Neuronal stem cell (in vitro differentiated cells): ENCODE results near the gene KATNA1.

Source experiments
- DNase-seq: peaks from one replicate; pipeline ENCODE4 v3.0.0-alpha.2; 2013; ENCODE audit warnings: low spot score
- H2AFZ ChIP-seq: one replicate; pipeline ENCODE4 v1.6.1; 2013; ENCODE audit warnings: mild to moderate bottlenecking, low read length, inconsistent platforms
- H2AK5ac ChIP-seq: 2 replicates; pipeline ENCODE4 v1.6.1; 2013; ENCODE audit warnings: low read depth, mild to moderate bottlenecking, inconsistent platforms, low read length, moderate library complexity, mixed read lengths
- H2BK120ac ChIP-seq: 2 replicates; pipeline ENCODE4 v1.6.1; 2013; ENCODE audit warnings: low read depth, mild to moderate bottlenecking, inconsistent platforms, low read length, moderate library complexity, mixed read lengths
- H2BK12ac ChIP-seq: one replicate; pipeline ENCODE4 v1.6.1; 2013; ENCODE audit warnings: low read length, inconsistent platforms
- H2BK15ac ChIP-seq: 2 replicates; pipeline ENCODE4 v1.6.1; 2013; ENCODE audit warnings: mild to moderate bottlenecking, low read length, inconsistent platforms, mixed read lengths
- H2BK5ac ChIP-seq: one replicate; pipeline ENCODE4 v1.6.1; 2013; ENCODE audit warnings: inconsistent platforms, mild to moderate bottlenecking, low read length, moderate library complexity
- H3K14ac ChIP-seq: one replicate; pipeline ENCODE4 v1.6.1; 2013; ENCODE audit warnings: low read length, inconsistent platforms
- H3K18ac ChIP-seq: 2 replicates; pipeline ENCODE4 v1.6.1; 2013; ENCODE audit warnings: low read length, inconsistent platforms
- H3K23ac ChIP-seq: 2 replicates; pipeline ENCODE4 v1.6.1; 2013; ENCODE audit warnings: low read depth, mild to moderate bottlenecking, mixed read lengths, low read length, inconsistent platforms; ENCODE audit not compliant: poor library complexity
- H3K27ac ChIP-seq: replicated peaks from 3 replicates; pipeline ENCODE4 v1.5.1; 2013; ENCODE audit warnings: low read length, inconsistent platforms
- H3K27me3 ChIP-seq, 3 experiments: 2 replicates each; pipeline ENCODE4 v1.6.1; 2013; ENCODE audit warnings: low read length in 3 of 3, mild to moderate bottlenecking in 2 of 3, inconsistent platforms in 1 of 3, low read depth in 1 of 3, mixed read lengths in 1 of 3, moderate library complexity in 1 of 3; ENCODE audit not compliant: control insufficient read depth in 3 of 3, insufficient read depth in 3 of 3
- H3K36me3 ChIP-seq, 2 donors: replicated peaks in 1 of 2; 2 replicates each; pipeline ENCODE4 v1.6.1; 2013; ENCODE audit warnings: low read length in 2 of 2; ENCODE audit not compliant: control insufficient read depth in 2 of 2, insufficient read depth in 2 of 2
- H3K4ac ChIP-seq: 2 replicates; pipeline ENCODE4 v1.6.1; 2013; ENCODE audit warnings: inconsistent platforms, mild to moderate bottlenecking, low read length, moderate library complexity
- H3K4me1 ChIP-seq, 2 donors: 1 replicate in 1 of 2; 2 replicates in 1 of 2; pipeline ENCODE4 v1.6.1; 2013; ENCODE audit warnings: low read length in 2 of 2, low read depth in 1 of 2; ENCODE audit not compliant: control insufficient read depth in 2 of 2, insufficient read depth in 1 of 2
- H3K4me2 ChIP-seq: one replicate; pipeline ENCODE4 v1.6.1; 2013; ENCODE audit warnings: mild to moderate bottlenecking, low read length, inconsistent platforms; ENCODE audit not compliant: insufficient read depth, poor library complexity, severe bottlenecking
- H3K4me3 ChIP-seq, 2 donors: 2 replicates each; pipeline ENCODE4 v1.5.1; 2013; ENCODE audit warnings: low read length in 2 of 2, mild to moderate bottlenecking in 2 of 2, inconsistent platforms in 1 of 2, moderate library complexity in 1 of 2
- H3K79me1 ChIP-seq: one replicate; pipeline ENCODE4 v1.6.1; 2013; ENCODE audit warnings: low read depth, mild to moderate bottlenecking, inconsistent platforms, low read length, moderate library complexity
- H3K9ac ChIP-seq: one replicate; pipeline ENCODE4 v1.6.1; 2013; ENCODE audit warnings: mild to moderate bottlenecking, low read depth, low read length, inconsistent platforms; ENCODE audit not compliant: poor library complexity
- H3K9me3 ChIP-seq, 2 donors: replicated peaks in 1 of 2; 2 replicates each; pipeline versions ENCODE3 to v1.6.1; 2013; ENCODE audit warnings: low read length in 2 of 2, mild to moderate bottlenecking in 2 of 2, inconsistent platforms in 1 of 2, low read depth in 1 of 2, mixed read lengths in 1 of 2, moderate library complexity in 1 of 2; ENCODE audit not compliant: control insufficient read depth in 2 of 2, insufficient read depth in 1 of 2
- H4K8ac ChIP-seq: one replicate; pipeline ENCODE4 v1.6.1; 2013; ENCODE audit warnings: low read depth, mild to moderate bottlenecking, inconsistent platforms, low read length, moderate library complexity
- H4K91ac ChIP-seq: one replicate; pipeline ENCODE4 v1.6.1; 2013; ENCODE audit warnings: low read length, low read depth, mild to moderate bottlenecking, inconsistent platforms; ENCODE audit not compliant: poor library complexity
- WGBS, 2 donors: extraction: QIAGEN DNeasy Blood & Tissue Kit; methylation state at CpG; one replicate each; pipeline ENCODE4 v1.1.7; 2013; ENCODE audit warnings: missing lambda C conversion rate in 2 of 2, mixed read lengths in 1 of 2; ENCODE audit not compliant: insufficient read length in 2 of 2, insufficient replicate concordance in 1 of 2; ENCODE audit errors: extremely low coverage in 2 of 2; 5-methylcytosine and 5-hydroxymethylcytosine counted together

Gene KATNA1

DNA sequence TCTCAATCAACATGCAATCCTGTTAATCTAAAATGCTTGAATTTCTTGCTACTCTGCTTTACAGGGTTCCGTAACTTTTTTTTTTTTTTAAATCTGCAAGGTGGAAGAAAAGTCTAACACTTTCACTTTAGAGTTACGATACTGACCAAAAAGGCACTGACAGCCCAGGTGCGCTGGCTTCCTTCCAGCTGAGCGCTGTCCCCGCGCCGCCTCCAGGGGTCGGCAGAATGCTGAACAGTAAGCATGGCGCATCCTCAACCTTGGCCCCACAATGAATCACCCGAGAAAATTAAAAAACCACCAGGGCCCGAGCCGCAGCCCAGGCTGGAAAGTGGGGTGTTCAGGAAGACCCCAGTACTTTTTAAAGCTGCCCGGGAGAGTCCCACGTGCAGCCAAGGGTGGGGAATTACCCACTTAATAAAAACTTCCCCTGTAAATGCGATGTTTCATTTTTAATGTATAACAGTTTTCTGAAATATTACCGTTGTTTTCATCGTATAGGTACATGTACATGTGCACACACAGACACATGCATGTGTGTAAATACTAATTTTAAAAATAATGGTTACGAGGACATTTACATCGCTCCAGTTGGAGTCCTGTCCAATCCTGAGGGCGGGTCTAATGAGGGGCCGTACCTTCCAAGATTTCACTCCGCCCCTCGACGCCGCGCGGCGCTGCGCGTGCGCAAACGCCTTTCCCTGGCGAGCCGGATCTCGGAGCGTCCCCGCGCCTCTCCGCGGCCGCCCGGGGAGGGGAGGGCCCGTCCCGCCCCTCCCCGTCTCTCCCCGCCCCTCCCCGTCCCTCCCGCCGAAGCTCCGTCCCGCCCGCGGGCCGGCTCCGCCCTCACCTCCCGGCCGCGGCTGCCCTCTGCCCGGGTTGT, 82.7 kb downstream of the KATNA1 start, which contains the start of gene GINM1:
Gene GINM1 (plus strand): TSS at position 849 of the 883 bp plus-strand sequence. CDS start 40 bp downstream, outside the sequence.
- peak within 1 kb of the TSS; percentile 19 for H2BK15ac ChIP-seq
- peaks cover 5% of the 10 kb centered on the region for H3K79me1 ChIP-seq
- no peak within 1 kb of the TSS for H3K4ac ChIP-seq
- peak within 1 kb of the TSS; percentile 71 for H2BK5ac ChIP-seq
- no peaks in the 10 kb centered on the region for H3K9me3 ChIP-seq
- peak within 1 kb of the TSS; percentile 96 for H2AK5ac ChIP-seq
- no CpG with 5 or more reads among the region's 59 CpGs for WGBS, 2 donors
- no peak within 1 kb of the TSS for H2BK120ac ChIP-seq
- peak within 1 kb of the TSS; percentile 81 for H3K4me2 ChIP-seq
- peak within 1 kb of the TSS; percentile 76 for H3K14ac ChIP-seq
- H3K36me3 ChIP-seq = peaks cover 0 to 7% of the 10 kb centered on the region in 2 donors
- peak within 1 kb of the TSS; percentile 92 for H3K23ac ChIP-seq
- peak; percentile 93 for DNase-seq
- H3K27me3 ChIP-seq = peaks cover 0 to 13% (median 2%) of the 10 kb centered on the region in 3 experiments
- H3K4me3 ChIP-seq = peak within 1 kb of the TSS; percentile 87 to 99
- H4K91ac ChIP-seq = no peak within 1 kb of the TSS
- H2BK12ac ChIP-seq = peak within 1 kb of the TSS; percentile 92
- peak within 1 kb of the TSS; percentile 96 for H3K9ac ChIP-seq
- peak within 1 kb of the TSS; percentile 98 for H3K18ac ChIP-seq
- peak within 1 kb of the TSS; percentile 98 for H2AFZ ChIP-seq
- peak within 1 kb of the TSS; percentile 59 for H3K27ac ChIP-seq
- H3K4me1 ChIP-seq = peaks cover 0 to 1% of the 10 kb centered on the region in 2 donors
- no peak within 1 kb of the TSS for H4K8ac ChIP-seq

DNA sequence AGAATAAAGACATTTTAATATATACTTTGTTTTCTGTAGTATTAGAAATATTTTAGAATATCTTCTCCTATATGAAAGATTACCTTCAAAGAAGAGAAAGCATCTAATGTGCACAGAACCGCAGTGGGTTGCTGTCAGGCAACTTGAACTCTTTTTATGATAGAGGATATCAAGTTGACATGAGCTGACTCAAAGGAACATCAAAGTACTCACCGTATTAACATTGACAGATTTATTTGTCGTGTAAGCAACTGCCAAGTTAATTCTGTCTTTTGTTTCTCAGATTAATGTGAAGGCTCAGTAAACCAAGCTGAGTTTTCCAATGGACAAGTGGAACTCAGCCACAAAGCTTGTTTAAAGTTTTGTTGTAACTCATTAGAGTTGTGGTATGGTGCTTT, 84.6 kb downstream of the KATNA1 start:
- no peak overlapping the region for H3K4me2 ChIP-seq
- H3K4me1 ChIP-seq = peaks cover 0 to 1% of the 10 kb centered on the region in 2 donors
- no CpG with 5 or more reads among the region's 3 CpGs for WGBS, 2 donors
- DNase-seq = no peak
- peaks cover 5% of the 10 kb centered on the region for H3K79me1 ChIP-seq
- no peak overlapping the region for H3K9ac ChIP-seq
- no peak overlapping the region for H3K18ac ChIP-seq
- no peak overlapping the region for H2BK15ac ChIP-seq
- peaks cover 0 to 15% (median 2%) of the 10 kb centered on the region in 3 experiments for H3K27me3 ChIP-seq
- H3K14ac ChIP-seq = no peak overlapping the region
- peaks cover 0 to 7% of the 10 kb centered on the region in 2 donors for H3K36me3 ChIP-seq
- no peak overlapping the region for H2BK12ac ChIP-seq
- no peak overlapping the region for H4K8ac ChIP-seq
- no peak overlapping the region for H3K27ac ChIP-seq
- H2BK5ac ChIP-seq = no peak overlapping the region
- no peak overlapping the region for H3K4ac ChIP-seq
- H2AFZ ChIP-seq = no peak overlapping the region
- H3K23ac ChIP-seq = no peak overlapping the region
- no peak overlapping the region for H2AK5ac ChIP-seq
- no peaks in the 10 kb centered on the region for H3K9me3 ChIP-seq
- no peak overlapping the region for H2BK120ac ChIP-seq
- no peak overlapping the region for H4K91ac ChIP-seq
- H3K4me3 ChIP-seq = no peak overlapping the region

DNA sequence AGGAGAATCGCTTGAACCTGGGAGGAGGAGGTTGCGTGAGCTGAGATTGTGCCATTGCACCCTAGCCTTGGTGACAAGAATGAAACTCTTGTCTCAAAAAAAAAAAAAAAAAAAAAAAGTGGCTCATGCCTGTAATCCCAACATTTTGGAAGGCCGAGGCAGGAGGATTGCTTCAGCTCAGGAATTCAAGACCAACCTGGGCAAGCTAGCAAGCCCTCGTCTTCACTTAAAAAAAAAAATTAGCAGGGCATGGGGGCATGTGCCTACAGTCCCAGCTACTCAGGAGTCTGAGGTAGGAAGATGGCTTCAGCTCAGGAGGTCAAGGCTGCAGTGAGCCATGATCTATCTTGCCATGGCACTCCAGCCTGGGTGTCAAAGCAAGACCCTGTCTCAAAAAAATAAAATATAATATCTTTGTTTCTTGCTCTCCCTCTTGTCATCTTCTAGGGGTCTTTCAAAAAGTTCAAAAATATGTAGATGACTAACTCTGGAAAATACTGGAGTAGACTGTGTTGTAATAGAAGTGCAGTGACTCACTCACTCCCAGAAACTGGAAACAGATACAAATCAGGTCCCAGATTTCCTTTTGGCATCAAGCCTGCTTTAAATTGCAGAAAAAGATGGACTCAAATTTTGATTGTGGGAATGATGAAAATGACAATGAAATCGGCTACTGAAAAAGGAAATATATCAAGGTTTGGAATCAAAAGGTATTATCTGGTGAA, 85.1 kb downstream of the KATNA1 start:
- H3K23ac ChIP-seq = no peak overlapping the region
- no peak overlapping the region for H4K91ac ChIP-seq
- peaks cover 0 to 18% (median 2%) of the 10 kb centered on the region in 3 experiments for H3K27me3 ChIP-seq
- no peak overlapping the region for H3K9ac ChIP-seq
- H2BK5ac ChIP-seq = no peak overlapping the region
- no peak overlapping the region for H3K18ac ChIP-seq
- no peak overlapping the region for H2BK15ac ChIP-seq
- no peak overlapping the region for H3K14ac ChIP-seq
- H3K79me1 ChIP-seq = peaks cover 5% of the 10 kb centered on the region
- H4K8ac ChIP-seq = no peak overlapping the region
- WGBS, 2 donors = no CpG with 5 or more reads among the region's 5 CpGs
- H3K27ac ChIP-seq = no peak overlapping the region
- no peak overlapping the region for H2AFZ ChIP-seq
- no peak overlapping the region for H2BK12ac ChIP-seq
- no peak for DNase-seq
- no peak overlapping the region for H2BK120ac ChIP-seq
- no peak overlapping the region for H2AK5ac ChIP-seq
- H3K9me3 ChIP-seq = no peaks in the 10 kb centered on the region
- H3K36me3 ChIP-seq = peaks cover 0 to 6% of the 10 kb centered on the region in 2 donors
- H3K4me1 ChIP-seq = peaks cover 0 to 1% of the 10 kb centered on the region in 2 donors
- H3K4me2 ChIP-seq = no peak overlapping the region
- H3K4me3 ChIP-seq = no peak overlapping the region
- H3K4ac ChIP-seq = no peak overlapping the region

DNA sequence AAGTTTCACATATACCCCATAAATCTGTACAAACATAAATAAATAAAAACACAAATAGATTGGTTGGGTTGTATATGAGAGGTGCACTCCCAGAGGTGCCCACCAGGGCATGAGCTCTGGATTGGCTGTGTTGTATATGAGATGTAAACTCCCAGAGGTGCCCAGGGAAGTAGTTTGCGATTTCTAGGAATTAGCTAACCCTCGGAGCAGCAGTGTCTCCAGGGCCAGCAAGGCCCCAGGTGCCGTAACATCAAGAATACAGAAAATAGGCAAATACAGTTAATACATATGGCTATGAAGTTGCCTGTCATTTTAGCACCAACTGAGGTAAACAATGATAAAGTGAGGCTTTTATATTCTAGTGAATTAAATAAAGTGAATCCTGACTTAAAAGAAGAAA, 87.8 kb downstream of the KATNA1 start:
- H2AFZ ChIP-seq = no peak overlapping the region
- H3K9ac ChIP-seq = no peak overlapping the region
- no peak overlapping the region for H2BK15ac ChIP-seq
- H4K91ac ChIP-seq = no peak overlapping the region
- H3K36me3 ChIP-seq = no peaks in the 10 kb centered on the region
- no peak overlapping the region for H3K27ac ChIP-seq
- peaks cover 0 to 21% (median 2%) of the 10 kb centered on the region in 3 experiments for H3K27me3 ChIP-seq
- H3K14ac ChIP-seq = no peak overlapping the region
- H2AK5ac ChIP-seq = no peak overlapping the region
- no peaks in the 10 kb centered on the region for H3K9me3 ChIP-seq
- no peak overlapping the region for H4K8ac ChIP-seq
- no peak for DNase-seq
- no peak overlapping the region for H3K23ac ChIP-seq
- peaks cover 0 to 1% of the 10 kb centered on the region in 2 donors for H3K4me1 ChIP-seq
- no peak overlapping the region for H2BK12ac ChIP-seq
- no peak overlapping the region for H2BK5ac ChIP-seq
- H2BK120ac ChIP-seq = no peak overlapping the region
- no peaks in the 10 kb centered on the region for H3K79me1 ChIP-seq
- WGBS, 2 donors = no CpG with 5 or more reads among the region's 3 CpGs
- no peak overlapping the region for H3K18ac ChIP-seq
- H3K4ac ChIP-seq = no peak overlapping the region
- H3K4me2 ChIP-seq = no peak overlapping the region
- no peak overlapping the region for H3K4me3 ChIP-seq
